HFFc6 (cell line): Measurements from ENCODE around the gene HMX1. TPM values are rescaled to one million over a fixed set of nuclear protein-coding genes. Genes with fewer than 3 reads are reported as not detected.

Experiments used
- DNase-seq: peaks from one replicate; pipeline ENCODE4 v3.0.0-alpha.2; 2018
- H3K27ac Mint-ChIP-seq: 2 replicates; pipeline ENCODE4 v1.8.0; 2020; ENCODE audit warnings: mild to moderate bottlenecking, mixed read lengths
- H3K27me3 Mint-ChIP-seq: 2 replicates; pipeline ENCODE4 v1.8.0; 2021; ENCODE audit warnings: mild to moderate bottlenecking, moderate library complexity, mixed read lengths; ENCODE audit not compliant: insufficient read depth
- H3K36me3 Mint-ChIP-seq: 2 replicates; pipeline ENCODE4 v1.8.0; 2021; ENCODE audit warnings: low read depth, mixed read lengths
- H3K4me1 Mint-ChIP-seq: 2 replicates; pipeline ENCODE4 v1.8.0; 2020; ENCODE audit warnings: low read depth, mixed read lengths
- H3K4me3 Mint-ChIP-seq: 2 replicates; pipeline ENCODE4 v1.8.0; 2020; ENCODE audit warnings: mild to moderate bottlenecking, moderate library complexity, mixed read lengths
- H3K9me3 Mint-ChIP-seq: 2 replicates; pipeline ENCODE4 v1.8.0; 2020; ENCODE audit warnings: mild to moderate bottlenecking, mixed read lengths
- CTCF ChIP-seq: fragments of 200-600 bp; sonication (generic); IDR thresholded peaks from 2 replicates; pipeline ENCODE4 v1.5.0; 2021; ENCODE audit warnings: antibody characterized with exemption, mild to moderate bottlenecking
- total RNA-seq, 6 experiments: library from RNA; stranded (reverse); fragmentation: NEBNext Ultra II Directional; extraction: Animal tissue kit (Norgen Biotek cat#: 25700); gene quantifications; 2 replicates in 1 of 6; 3 replicates in 5 of 6; pipeline ENCODE4 v1.2.3, GENCODE V29; 2021

HMX1 gene
- total RNA-seq, 6 experiments from 2014 or later: not detected

GRCh38 chr4:8836664-8837171 is 34.9 kb downstream of the HMX1 start:
- Mint-ChIP-seq H3K27ac (no peak overlapping the region), H3K4me1 (no peaks in the 10 kb centered on the region), H3K4me3 (no peak overlapping the region), H3K27me3 (peaks cover 7% of the 10 kb centered on the region), H3K36me3 (no peaks in the 10 kb centered on the region), H3K9me3 (peaks cover 10% of the 10 kb centered on the region; the same call in 1 of the 2 replicates)
- no peak for TF ChIP-seq CTCF
- DNase-seq: no peak

GRCh38 chr4:8835521-8836365 is 35.9 kb downstream of the HMX1 start:
- no peak for DNase-seq
- Mint-ChIP-seq H3K27ac (no peak overlapping the region), H3K9me3 (peaks cover 10% of the 10 kb centered on the region), H3K36me3 (no peaks in the 10 kb centered on the region), H3K4me3 (no peak overlapping the region), H3K27me3 (peaks cover 7% of the 10 kb centered on the region), H3K4me1 (no peaks in the 10 kb centered on the region)
- no peak for TF ChIP-seq CTCF

GRCh38 chr4:8834681-8835220 is 36.9 kb downstream of the HMX1 start:
- Mint-ChIP-seq H3K4me3 (no peak overlapping the region), H3K36me3 (no peaks in the 10 kb centered on the region), H3K27me3 (peaks cover 7% of the 10 kb centered on the region), H3K27ac (no peak overlapping the region), H3K9me3 (peaks cover 12% of the 10 kb centered on the region), H3K4me1 (no peaks in the 10 kb centered on the region)
- TF ChIP-seq CTCF: no peak
- DNase-seq: no peak

GRCh38 chr4:8832113-8832915 is 39.3 kb downstream of the HMX1 start:
- H3K4me3 Mint-ChIP-seq: no peak overlapping the region
- H3K27me3 Mint-ChIP-seq: peaks cover 4% of the 10 kb centered on the region
- peaks cover 18% of the 10 kb centered on the region for H3K9me3 Mint-ChIP-seq
- no peaks in the 10 kb centered on the region for H3K4me1 Mint-ChIP-seq
- H3K27ac Mint-ChIP-seq: no peak overlapping the region
- DNase-seq: no peak
- TF ChIP-seq CTCF: no peak
- H3K36me3 Mint-ChIP-seq: no peaks in the 10 kb centered on the region

- Mint-ChIP-seq H3K9me3 (peaks cover 18% of the 10 kb centered on the region), H3K4me3 (no peak overlapping the region)
These were observed 40.2 kb downstream of the HMX1 start for GRCh38 chr4:8831221-8832112.

More at GRCh38 chr4:8831221-8832112, 40.2 kb downstream of the HMX1 start:
- H3K27me3 Mint-ChIP-seq: peaks cover 3% of the 10 kb centered on the region
- no peak for TF ChIP-seq CTCF
- H3K4me1 Mint-ChIP-seq: no peaks in the 10 kb centered on the region
- no peaks in the 10 kb centered on the region for H3K36me3 Mint-ChIP-seq
- H3K27ac Mint-ChIP-seq: no peak overlapping the region
- no peak for DNase-seq
